Stimulated activated CD8-positive, alpha-beta memory T cell treated with anti-CD3 and anti-CD28 coated beads, Interleukin-12 subunit alpha, Interleukin-12 subunit beta, amount 100 ng/mL, for 24 hours (primary cell): ENCODE data around the gene PRRT1.
"Not testable (repeated sequence)": the region's sequence is repeated elsewhere in the genome, so short reads cannot be mapped to it uniquely, and the experiment has no call there.

Source experiments
- DNase-seq: peaks from one replicate; pipeline ENCODE4 v3.0.0-alpha.2; 2020; ENCODE audit errors: extremely low read depth

The PRRT1 gene

DNA sequence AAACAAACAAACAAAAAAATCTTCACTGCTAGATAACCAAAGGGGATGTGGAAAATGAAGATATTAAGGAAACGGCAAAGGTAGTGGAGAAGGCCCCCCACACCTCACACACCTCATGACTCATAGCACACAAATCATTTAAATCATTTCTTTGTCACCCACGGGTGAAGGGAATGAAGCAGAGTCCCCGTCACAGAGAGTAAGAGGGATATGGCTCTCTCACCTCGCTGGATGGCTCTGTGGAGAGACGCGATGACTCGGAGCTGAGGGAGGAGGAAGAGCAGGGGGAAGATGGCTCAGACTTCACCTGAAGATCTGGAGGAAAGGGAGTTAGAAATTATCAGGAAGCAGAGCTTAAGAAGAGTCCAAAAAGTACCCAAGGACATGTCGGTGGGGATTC, 24.9 kb downstream of the PRRT1 start:
- no peak for DNase-seq

DNA sequence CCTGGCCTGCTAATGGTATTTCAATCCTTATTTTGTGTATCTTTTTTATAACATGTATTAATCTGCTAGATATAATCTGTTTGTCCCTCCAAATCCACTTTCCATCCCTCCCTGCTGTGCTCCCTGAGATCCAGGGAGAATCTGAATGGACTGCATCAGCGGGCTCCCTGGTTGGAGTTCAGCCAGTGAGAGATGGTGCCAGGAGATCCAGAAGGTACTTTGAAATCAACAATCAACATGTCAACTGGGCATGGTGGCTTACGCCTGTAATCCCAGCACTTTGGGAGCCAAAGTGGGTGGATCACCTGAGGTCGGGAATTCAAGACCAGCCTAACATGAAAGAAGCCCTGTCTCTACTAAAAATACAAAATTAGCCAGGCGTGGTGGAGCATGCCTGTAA, 28.1 kb downstream of the PRRT1 start:
- DNase-seq = no peak

DNA sequence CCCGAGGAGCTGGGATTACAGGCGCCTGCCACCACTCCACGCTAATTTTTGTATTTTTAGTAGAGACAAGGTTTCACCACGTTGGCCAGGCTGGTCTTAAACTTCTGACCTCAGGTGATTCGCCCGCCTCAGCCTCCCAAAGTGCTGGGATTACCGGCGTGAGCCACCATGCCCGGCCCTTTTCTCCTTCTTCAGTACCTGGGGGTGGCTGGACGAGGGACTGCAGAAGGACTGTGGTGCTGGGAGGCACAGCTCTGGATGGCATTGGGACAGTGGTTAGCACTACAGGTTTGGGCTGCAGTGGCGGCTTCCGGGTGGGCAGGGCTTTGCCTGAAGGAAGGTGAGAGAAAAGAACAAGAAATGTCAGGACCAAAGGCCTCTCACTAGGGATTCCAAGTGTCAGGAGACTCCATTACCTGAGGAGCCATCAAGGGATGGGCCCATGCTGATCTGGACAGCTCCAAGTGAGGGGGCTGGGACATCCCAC, 31.1 kb downstream of the PRRT1 start:
- DNase-seq = no peak

DNA sequence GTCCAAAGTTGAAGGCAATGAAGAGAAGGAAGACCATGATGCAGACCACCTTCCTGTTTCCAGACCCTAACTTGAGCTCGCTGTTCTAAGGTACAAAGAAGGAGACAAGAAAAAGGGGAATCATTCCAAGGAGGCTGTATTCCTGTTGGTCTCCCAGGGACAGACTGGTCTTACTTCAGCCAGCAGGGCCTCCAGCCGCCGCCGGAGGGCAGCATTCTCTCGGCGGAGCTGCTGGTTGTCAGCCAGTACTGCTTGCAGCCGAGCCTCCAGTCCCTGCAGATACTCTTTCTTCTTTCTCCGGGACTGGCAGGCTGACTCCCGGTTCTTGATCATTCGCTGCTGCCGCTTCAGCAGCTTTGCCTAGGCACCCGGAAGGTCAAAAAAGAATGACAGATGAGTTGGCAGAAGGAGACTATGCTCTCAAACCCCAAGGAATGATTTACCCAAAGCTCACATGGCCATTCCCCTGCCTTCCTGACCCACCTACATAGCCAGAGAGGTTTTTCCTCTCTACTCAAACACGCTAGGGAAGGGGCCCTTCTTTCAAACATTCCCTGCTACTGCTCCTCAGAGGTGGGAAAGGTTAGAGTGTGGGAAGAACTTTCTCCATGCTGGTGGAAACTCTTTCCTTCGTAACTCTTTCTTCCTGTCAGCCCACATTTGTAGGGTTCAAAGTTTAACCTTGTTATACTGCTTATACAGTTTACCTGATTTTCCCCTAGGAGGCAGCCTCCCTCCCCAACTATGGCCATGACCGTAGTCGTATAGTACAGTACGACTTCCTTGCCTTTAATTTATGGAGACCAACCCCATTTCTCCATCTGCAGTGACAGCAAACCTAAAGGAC, 32.7 kb downstream of the PRRT1 start:
- DNase-seq = peak; percentile 22

DNA sequence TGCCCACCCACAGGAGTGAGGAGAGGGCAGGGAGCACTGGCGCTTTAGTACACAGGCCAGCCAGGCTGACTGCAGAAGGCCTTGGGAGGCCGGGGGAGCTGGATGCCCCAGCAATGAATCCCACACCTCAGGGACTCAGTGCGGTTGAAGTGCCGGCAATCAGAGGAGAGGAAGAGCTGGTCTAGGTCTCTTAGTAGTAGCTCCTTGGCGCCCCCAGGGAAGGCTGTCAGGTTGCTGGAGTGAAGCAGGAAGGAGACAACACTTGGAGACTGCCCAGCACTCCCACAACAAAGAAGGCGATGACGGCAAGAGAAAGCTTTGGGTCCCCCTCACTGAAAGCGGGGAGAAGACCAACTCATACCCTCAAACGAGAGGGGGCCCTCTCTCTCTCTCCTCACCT, 34.3 kb downstream of the PRRT1 start:
- DNase-seq = no peak

DNA sequence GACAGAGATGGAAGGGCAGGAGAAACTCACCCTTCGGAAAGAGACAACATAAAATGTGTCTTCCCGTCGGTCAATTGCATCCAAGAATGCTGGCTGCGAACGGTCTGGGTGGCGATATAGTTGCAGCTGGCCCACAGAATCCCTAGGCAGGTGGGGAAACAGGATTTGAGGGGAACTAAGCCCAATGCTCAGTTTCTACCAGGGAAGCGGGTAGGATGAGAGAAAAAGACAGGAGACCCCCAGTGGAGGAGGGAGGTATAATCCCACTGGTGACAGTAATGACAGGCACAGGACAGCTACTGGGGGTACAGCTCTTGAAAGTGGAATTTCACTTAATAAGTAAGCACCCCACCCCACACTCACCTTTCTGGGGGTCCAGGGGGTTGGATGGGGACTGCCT, 35.1 kb downstream of the PRRT1 start:
- no peak for DNase-seq

DNA sequence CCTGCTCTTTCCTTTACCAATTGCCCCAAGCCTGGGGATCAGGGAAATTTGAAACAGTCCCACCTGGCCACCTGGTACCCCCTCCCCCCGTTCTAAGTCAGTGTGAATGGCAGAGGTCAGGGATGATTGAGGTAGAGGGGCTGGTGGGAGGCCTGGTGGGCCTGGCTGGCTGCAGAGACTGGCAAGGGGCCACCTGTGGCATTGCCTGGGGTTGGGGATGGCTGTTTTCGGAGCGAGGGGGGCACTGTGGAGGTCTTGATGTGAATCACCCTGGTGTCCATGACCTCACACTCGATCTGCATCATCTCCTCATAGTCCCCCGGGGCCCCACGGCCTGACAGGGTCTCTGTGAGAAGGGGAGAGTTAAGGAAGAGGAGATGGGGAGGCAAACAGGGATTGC, 36.1 kb downstream of the PRRT1 start:
- DNase-seq = no peak

DNA sequence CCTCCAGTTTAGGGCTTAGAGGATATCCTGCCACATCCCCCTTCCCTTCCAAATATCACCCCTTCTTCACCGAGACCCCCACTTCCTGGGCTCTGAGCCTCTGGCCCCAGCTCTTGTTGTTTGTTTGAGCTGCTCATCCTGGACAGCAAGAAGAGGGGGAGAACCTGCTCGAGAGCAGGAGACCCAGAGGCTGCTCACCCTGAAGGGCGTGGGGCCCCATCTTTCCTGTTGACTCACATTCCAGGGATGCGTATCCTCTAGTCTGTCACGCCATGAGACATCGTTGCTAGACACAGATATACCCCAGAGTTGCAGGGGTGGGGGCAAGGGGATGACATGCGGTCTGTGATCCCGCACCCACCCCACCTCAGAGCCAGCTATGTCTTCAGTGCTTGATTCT, 36.9 kb downstream of the PRRT1 start:
- no peak for DNase-seq

DNA sequence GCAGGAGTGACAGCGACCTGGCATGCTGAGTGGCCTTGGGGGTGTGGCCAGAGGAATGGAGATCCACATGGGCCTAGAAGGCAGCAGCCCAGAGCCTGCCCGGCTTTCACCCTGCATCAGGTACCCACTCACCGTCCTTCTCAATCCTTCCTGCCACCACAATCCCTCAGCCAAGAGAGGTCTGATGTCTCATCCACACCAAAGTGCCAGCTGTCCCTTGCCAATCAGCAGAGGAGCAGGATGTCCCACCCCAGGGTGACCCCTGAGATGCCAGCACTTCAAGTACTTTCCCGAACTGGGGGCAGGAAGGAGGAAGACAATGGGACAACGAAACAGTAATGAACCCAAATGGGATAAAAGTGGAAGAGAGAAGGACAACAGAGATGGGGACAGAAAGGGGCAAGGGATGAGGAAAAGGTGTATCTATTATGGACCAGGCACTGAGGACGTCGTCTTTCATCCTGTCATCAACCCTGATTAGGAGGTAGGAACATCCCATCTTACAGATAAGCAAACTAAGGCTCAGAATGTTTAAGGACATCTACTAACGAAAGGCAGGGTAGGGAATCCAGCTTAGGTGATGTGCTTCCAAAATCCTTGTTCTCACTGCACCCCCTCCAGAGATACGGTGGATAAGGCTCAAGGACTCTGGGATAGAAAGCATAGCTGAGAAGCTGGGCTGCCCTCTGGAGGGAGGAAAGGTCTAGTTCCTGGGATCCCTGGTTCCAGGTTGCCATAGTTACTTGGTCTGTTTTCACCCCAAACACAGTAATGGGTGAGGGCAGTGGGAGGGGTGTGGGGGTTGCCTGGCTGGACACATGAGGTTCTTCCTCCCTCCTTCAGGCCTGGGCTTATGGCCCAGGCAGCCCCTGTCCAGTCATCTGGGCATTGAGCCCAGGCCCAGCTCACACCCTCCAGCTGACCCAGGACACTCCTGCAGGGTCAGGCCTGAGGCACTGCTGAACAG, 38.1 kb downstream of the PRRT1 start:
- no peak for DNase-seq

DNA sequence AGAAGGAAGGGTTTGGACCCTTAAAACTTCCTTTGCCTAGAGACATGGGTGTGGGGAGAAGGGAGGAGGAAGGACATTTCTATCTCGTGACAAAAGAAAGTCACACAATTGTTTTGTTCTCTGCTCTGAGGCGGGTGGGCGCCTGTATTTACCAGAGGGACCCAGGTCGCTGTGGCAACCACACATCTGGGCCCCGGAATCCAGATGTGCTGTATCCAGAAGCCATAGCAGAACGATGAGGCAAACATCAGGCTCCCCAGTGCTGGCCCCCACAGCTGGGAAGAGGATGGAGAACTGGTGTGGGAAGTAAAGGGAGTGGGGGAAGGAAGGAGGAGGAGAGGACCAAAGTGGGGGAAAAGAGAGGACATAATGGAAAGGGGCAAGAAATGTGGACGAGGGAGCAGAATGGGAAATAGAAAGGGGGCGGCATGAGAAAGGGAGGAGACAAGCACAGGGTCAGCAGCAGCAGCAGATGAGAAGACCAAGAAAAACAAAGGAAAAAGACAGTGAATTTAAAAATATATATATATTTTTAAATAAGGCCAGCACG, 39.2 kb downstream of the PRRT1 start:
- DNase-seq = no peak

DNA sequence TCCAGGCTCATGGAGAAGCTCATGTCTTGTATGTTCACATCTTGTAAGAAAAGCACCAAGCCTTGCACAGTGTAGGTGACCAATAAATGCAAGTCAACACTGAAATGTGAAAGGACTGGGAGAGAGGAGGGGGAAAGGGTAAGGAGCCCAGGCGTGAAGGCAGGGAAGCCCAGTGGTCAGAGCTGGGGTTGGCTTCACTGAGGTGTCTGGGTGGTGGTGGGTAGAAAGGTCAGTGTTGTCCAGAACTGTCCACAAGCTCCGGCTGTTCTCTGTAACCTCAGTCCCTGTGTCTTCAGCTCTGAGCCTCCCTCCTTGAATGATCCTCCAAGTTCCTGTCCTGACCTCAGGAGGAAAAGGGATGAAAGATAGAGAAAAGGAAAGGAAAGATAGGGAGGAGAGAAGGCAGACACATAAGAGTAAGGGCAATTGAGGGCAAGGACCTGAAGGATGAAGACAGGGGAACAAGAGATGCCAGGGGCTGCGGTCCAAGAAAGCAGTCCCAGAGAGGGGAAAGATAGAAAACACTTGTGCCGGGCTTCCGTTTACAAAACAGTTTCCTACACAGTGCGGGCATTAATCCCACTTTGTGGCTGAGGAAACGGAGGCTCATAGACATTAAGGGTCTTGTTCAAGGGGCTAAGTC, 40.2 kb downstream of the PRRT1 start:
- no peak for DNase-seq

DNA sequence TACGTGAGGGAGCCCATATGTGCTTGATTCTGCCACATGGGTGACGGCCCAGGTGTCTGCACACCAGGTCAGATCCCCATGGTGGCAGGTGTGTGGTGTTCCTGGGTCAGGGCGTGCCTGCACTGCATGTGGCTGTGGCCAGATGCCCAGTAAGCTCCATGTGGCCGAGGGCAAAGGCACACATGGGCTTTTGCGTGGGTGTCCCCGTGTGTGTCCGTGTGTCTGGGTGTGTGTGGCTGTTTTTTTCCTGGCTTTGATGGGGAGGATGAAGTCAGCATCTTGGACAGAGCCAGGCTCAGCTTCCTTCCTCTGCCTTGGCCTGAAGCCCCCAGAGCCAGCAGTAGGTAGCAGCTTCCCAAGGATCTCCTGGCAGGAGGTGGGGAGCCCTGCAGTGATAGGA, 41.1 kb downstream of the PRRT1 start:
- DNase-seq = no peak

DNA sequence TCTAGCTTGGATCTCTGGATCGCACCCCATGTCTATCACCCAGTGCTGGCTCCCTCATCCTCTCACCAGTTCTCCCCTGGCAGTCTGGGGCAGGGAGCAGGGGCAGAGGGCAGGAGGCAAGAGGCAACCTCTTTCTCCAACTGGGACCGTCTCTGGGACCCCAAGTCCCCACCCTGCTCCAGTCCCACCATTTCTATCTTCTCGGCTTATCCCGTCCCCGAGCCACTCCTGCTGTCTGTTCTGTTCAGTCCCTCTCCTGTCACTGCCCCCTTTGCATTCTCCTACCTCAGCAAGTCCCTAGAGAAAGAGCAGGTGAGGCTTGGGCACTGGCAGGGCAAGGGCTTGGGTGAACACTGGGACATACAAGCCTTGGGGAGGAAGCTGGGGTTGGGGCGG, 42.0 kb downstream of the PRRT1 start:
- DNase-seq = no peak

DNA sequence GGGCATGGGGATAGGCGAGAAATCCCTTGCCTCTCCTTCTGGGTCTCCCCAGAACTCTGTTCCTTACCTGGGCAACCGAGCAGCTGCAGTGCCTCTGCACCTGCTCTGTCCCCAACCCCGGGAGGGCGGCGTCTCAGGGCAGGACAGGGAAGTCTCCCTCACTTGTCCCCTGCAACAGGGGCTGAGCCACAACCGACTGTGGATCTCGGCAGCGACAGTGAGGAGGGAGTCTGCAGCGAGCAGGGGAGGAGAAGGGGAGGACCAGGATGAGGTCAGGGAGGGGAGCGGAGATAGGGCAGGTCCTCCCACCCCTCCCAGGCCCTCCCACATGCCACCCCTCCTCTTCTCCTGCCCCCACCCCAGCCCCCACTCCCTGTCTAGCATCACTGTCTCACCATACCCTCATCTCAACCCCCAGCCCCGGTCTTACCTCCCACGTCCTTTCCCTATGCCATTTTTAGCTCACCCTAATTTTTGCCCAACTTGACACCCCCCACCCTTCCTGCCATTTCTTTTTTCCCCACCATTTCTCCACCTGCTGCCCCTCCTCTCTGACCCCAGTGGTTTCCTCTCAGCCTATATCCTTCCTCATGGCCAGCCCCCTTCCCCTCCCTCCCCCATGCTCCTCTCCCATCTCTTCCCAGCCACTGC, 42.5 kb downstream of the PRRT1 start, which contains the start of gene TNXB:
TSS of gene TNXB (minus strand) at position 225 of the 651 bp plus-strand sequence. CDS start 11,140 bp downstream, outside the sequence.
- DNase-seq = no peak

DNA sequence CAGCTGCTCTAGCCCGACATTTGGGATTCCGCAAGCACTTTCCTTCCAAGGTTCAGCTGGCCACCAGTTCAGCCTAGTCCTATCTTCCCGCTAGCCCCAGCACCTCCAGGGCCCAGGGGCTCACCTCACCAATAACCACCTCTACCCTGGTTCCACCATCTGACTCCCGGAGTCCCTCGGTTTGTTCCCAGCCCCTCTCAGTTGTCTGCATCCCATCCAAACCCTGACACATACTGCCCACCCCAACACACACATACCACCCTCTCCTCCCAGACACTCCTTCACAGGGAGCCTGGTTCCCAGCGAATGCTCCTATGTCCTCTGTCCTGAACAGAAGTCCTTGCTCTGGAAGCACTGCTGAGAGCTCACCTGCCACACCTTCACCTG, 43.0 kb downstream of the PRRT1 start:
- no peak for DNase-seq

DNA sequence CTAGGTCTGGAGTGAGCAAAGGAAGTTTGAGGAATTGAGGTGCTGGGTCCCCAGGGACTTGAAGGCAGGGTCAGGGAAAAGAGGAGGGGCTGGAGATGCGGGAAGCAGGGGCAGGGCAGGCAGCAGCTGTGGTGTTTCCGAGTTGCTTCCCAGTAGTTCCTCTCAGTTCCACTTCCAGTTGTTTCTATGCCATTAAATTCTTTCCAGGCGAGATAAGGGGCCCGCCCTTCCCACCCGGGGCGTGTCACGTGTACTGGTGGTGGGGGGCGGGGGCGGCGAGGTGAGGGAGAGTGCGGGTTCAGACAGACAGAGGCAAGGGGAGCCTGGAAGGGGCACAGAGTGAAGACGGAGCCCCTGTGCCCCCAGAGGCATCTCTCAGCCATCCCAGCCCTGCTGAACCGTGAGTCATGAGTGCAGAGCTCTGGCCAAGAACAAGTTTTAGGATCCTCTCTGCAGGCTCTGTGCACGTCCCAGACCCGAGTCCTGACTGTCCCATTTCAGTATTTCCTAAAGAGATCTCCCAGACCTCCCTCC, 43.6 kb downstream of the PRRT1 start:
- no peak for DNase-seq

DNA sequence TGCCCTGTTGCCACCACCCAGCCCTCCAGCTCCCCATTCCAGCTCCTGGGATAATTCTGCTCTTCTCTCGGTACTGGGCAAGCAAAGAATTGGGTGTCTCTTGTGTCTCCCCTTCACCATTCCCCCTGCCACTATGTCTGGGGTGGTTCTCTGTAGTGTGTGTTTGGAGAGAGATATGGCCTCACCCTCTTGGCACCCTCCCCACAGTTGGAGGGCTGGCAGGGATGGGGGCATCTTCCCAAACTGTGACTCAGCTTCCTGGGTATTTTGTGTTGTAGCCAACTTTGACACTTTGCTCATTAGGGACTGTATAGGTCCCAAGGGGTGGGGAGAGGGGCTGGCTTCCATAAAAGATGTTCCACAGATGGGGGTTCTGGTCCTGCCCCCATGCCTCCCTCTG, 44.3 kb downstream of the PRRT1 start:
- no peak for DNase-seq

DNA sequence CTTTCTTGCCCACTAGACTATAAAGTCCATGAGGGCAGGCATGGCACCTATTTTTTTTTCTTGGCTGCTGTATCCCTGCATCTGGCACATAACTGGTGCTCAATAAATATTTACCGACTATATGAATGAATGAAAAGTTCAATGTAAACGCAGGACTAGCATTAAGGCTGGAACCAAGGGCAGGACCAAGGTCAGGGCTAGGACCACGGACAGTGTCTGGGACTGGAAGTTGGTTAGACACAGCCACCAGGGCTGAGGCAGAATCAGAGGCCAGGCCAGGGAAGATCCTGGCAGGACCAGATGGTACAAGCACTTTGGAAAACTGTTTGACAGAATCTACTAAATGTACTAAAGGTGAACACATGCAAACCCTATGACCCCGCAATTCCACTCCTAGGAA, 46.3 kb downstream of the PRRT1 start:
- DNase-seq = no peak

DNA sequence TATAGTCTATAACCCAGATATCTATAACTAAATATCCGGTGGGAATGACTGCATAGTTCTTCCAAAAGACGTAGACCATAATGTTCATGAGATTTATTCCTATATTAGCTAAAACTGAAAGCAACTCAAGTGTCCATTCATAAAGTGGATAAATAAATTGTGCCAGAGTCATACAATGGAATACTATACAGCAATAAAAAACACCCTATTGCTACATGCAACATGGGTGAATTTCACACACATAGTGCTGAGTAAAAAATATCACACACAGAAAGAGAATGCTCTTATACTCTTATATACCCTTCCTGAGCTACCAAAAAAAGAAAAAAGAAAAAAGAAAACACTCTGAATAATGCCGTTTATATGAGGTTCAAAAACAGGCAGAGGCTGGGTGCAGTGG, 49.5 kb downstream of the PRRT1 start:
- no peak for DNase-seq

DNA sequence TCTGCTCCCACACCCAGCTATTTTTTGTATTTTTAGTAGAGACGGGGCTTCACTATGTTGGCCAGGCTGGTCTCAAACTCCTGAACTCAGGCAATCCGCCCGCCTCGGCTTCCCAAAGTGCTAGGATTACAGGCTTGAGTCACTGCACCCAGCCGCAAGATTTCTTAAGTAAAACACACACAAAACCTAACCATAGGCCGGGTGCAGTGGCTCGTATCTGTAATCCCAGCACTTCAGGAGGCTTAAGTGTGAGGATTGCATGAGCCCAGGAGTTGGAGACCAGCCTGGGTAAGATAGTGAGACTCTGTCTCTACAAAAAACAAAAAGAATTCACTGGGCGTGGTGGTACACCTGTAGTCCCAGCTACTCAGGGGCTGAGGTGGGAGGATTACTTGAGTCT, 51.5 kb downstream of the PRRT1 start:
- not testable (repeated sequence) for DNase-seq
